Endothelial cell (in vitro differentiated cells): ENCODE results near the gene UQCC5. TPM values are rescaled to one million over a fixed set of nuclear protein-coding genes. Genes with fewer than 3 reads are reported as not detected.

Experiments
- DNase-seq: peaks from one replicate; pipeline ENCODE4 v3.0.0; 2021; ENCODE audit warnings: low spot score
- H3K27ac Mint-ChIP-seq: one replicate; pipeline ENCODE4 v1.8.0; 2021; ENCODE audit warnings: mixed read lengths, inconsistent platforms; ENCODE audit not compliant: unreplicated experiment
- H3K27me3 Mint-ChIP-seq: one replicate; pipeline ENCODE4 v1.8.0; 2021; ENCODE audit warnings: mild to moderate bottlenecking, moderate library complexity, mixed read lengths, inconsistent platforms; ENCODE audit not compliant: unreplicated experiment
- H3K36me3 Mint-ChIP-seq: one replicate; pipeline ENCODE4 v1.8.0; 2021; ENCODE audit warnings: mild to moderate bottlenecking, low read depth, mixed read lengths, inconsistent platforms; ENCODE audit not compliant: unreplicated experiment
- H3K4me1 Mint-ChIP-seq: one replicate; pipeline ENCODE4 v1.8.0; 2021; ENCODE audit warnings: mild to moderate bottlenecking, mixed read lengths, inconsistent platforms; ENCODE audit not compliant: unreplicated experiment
- H3K4me3 Mint-ChIP-seq: one replicate; pipeline ENCODE4 v1.8.0; 2021; ENCODE audit warnings: mild to moderate bottlenecking, mixed read lengths, inconsistent platforms; ENCODE audit not compliant: unreplicated experiment
- H3K9me3 Mint-ChIP-seq: one replicate; pipeline ENCODE4 v1.8.0; 2021; ENCODE audit warnings: mixed read lengths, inconsistent platforms; ENCODE audit not compliant: unreplicated experiment
- CTCF ChIP-seq: fragments of 200-600 bp; sonication (generic); IDR thresholded peaks from one replicate; pipeline ENCODE4 v1.5.0; 2021; ENCODE audit warnings: antibody characterized with exemption; ENCODE audit not compliant: unreplicated experiment
- total RNA-seq: library from RNA; stranded (reverse); fragmentation: NEBNext Ultra II Directional; extraction: Animal tissue kit (Norgen Biotek cat#: 25700); gene quantifications from one replicate; pipeline ENCODE4 v1.2.1, GENCODE V29; 2021; ENCODE audit not compliant: unreplicated experiment

Gene UQCC5
- total RNA-seq, 1 donor from 2014 or later = 13.3 TPM

DNA sequence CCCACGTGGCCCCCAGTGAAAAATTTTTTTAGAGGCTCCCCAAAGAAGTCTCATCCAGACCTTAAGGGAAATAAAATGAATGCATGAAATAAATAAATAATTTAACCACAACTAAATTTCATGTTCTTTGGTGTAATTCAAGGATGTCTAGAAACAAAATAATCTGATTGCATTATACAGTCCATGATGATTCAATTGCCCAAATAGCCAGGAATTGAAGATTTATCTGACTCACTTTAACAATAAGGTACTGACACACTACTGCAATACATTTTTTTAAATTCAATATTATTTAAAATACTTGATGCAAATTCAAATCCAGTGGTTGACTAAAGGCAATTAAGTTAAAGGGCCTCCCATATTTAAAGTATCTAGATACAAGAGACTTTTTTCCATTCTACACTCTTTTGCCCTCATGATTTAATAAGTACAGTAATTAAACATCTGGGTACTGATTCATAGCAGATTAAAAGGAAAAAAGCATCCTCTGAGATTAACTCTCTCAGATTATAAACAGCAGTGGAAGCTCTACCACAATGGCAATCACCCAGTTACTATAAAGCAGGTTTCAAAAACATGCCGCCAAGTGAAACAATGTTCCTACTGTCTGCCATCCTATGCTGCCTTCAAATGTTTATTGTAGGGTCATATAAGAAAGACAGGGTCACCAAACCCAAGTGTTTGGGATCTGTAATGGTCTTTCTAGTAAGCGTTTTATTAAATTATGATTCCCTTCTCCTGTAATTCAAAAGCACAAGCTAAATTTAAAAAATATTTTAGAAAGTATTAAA is 9.9 kb downstream of the UQCC5 start:
- Mint-ChIP-seq H3K4me1 (no peaks in the 10 kb centered on the region), H3K36me3 (peaks cover 8% of the 10 kb centered on the region), H3K9me3 (no peaks in the 10 kb centered on the region), H3K4me3 (no peak overlapping the region), H3K27me3 (no peaks in the 10 kb centered on the region), H3K27ac (no peak overlapping the region)
- no peak for TF ChIP-seq CTCF
- no peak for DNase-seq

- Mint-ChIP-seq H3K27me3 (no peaks in the 10 kb centered on the region), H3K4me1 (no peaks in the 10 kb centered on the region), H3K9me3 (no peaks in the 10 kb centered on the region), H3K36me3 (peaks cover 10% of the 10 kb centered on the region), H3K27ac (no peak overlapping the region), H3K4me3 (no peak overlapping the region)
- no peak for TF ChIP-seq CTCF
- no peak for DNase-seq
Measured at GRCh38 chr3:52547143-52547542, 10.7 kb downstream of the UQCC5 start.

GRCh38 chr3:52551118-52551517 is 14.7 kb downstream of the UQCC5 start:
- DNase-seq = no peak
- Mint-ChIP-seq H3K4me3 (no peak overlapping the region), H3K9me3 (no peaks in the 10 kb centered on the region), H3K27ac (no peak overlapping the region), H3K36me3 (peaks cover 17% of the 10 kb centered on the region), H3K4me1 (no peaks in the 10 kb centered on the region), H3K27me3 (no peaks in the 10 kb centered on the region)
- no peak for TF ChIP-seq CTCF

GRCh38 chr3:52552089-52552488 is 15.7 kb downstream of the UQCC5 start:
- no peaks in the 10 kb centered on the region for H3K4me1 Mint-ChIP-seq
- no peak for DNase-seq
- no peak overlapping the region for H3K27ac Mint-ChIP-seq
- H3K36me3 Mint-ChIP-seq = peaks cover 17% of the 10 kb centered on the region
- H3K4me3 Mint-ChIP-seq = peak overlapping the region; percentile 67
- no peak for TF ChIP-seq CTCF
- no peaks in the 10 kb centered on the region for H3K9me3 Mint-ChIP-seq
- H3K27me3 Mint-ChIP-seq = no peaks in the 10 kb centered on the region

DNA sequence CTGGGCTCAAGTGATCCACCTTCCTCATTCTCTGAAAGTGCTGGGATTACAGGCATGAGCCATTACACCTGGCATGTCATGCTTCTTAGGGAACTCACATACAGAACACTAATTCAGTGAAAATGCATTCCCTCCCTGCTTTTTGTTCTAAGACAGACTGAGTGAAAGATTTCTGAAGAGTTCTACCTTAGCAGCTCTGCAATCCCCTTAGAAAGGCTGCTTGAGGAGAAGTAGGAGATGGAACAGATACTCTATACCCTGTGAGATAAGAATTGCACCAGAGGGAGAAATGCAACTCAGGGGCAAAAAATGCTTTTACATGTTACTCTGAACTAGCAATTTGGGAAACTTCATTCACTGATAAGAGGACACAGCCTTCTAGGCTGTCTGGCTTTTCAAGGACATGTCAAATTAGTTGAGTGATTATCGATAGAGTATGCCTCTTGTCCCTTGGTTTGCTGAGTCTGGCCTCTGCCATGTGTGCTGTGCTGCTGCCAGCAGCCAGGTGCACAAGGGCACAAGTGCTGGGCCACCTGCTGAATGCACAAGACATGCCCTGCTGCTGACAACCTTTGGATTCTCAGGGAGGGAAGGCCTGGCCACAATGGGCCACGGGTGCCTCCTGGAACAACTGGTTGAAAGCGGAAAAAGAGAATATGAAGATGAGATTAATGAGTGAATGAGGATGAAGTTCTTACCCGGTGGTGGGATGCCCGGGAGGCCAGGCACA is 17.8 kb downstream of the UQCC5 start:
- H3K9me3 Mint-ChIP-seq = no peaks in the 10 kb centered on the region
- H3K4me3 Mint-ChIP-seq = no peak overlapping the region
- H3K27me3 Mint-ChIP-seq = no peaks in the 10 kb centered on the region
- H3K27ac Mint-ChIP-seq = no peak overlapping the region
- DNase-seq = no peak
- no peaks in the 10 kb centered on the region for H3K4me1 Mint-ChIP-seq
- no peak for TF ChIP-seq CTCF
- peaks cover 24% of the 10 kb centered on the region for H3K36me3 Mint-ChIP-seq
